Stimulated activated CD4-positive, alpha-beta T cell treated with anti-CD3 and anti-CD28 coated beads, Interleukin-15, amount 100 ng/mL, for 48 hours (primary cell): ENCODE measurements around the gene DYNLT1.
A peak's percentile ranks its signal among the peaks of the same experiment; 100 is the strongest.
"Not testable (repeated sequence)": the region's sequence is repeated elsewhere in the genome, so short reads cannot be mapped to it uniquely, and the experiment has no call there.

Source experiments
- DNase-seq, 2 donors: peaks; one replicate each; pipeline ENCODE4 v3.0.0-alpha.2; 2020; ENCODE audit warnings: low read depth in 2 of 2

Gene DYNLT1

GRCh38 chr6:158644231-158645063, at the start of gene DYNLT1:
Gene DYNLT1, minus strand, starts transcription at chr6:158644743. Its CDS starts 35 bp downstream, at chr6:158644708.
- peak; percentile 84 to 90 for DNase-seq

- no peak for DNase-seq
These were observed 44.3 kb upstream of the DYNLT1 start for GRCh38 chr6:158688860-158689259.

GRCh38 chr6:158687506-158687905, 43.0 kb upstream of the DYNLT1 start:
- no peak for DNase-seq

GRCh38 chr6:158686791-158687381, 42.3 kb upstream of the DYNLT1 start:
- no peak for DNase-seq

- no peak for DNase-seq
These were observed 41.8 kb upstream of the DYNLT1 start for GRCh38 chr6:158686311-158686710.

- no peak for DNase-seq
These were observed 40.3 kb upstream of the DYNLT1 start for GRCh38 chr6:158684745-158685324.

- DNase-seq, result no peak
These were observed 39.8 kb upstream of the DYNLT1 start for GRCh38 chr6:158684311-158684710.

- no peak for DNase-seq
These were observed 35.9 kb upstream of the DYNLT1 start for GRCh38 chr6:158680481-158680880.

- DNase-seq, result no peak
These were observed 35.5 kb upstream of the DYNLT1 start for GRCh38 chr6:158680015-158680414.

- DNase-seq, result no peak
These were observed 33.5 kb upstream of the DYNLT1 start for GRCh38 chr6:158677906-158678578.

GRCh38 chr6:158677094-158677493, 32.6 kb upstream of the DYNLT1 start:
- not testable (repeated sequence) for DNase-seq

GRCh38 chr6:158674342-158675131, 30.0 kb upstream of the DYNLT1 start:
- DNase-seq, result no peak

GRCh38 chr6:158672726-158673125, 28.2 kb upstream of the DYNLT1 start:
- no peak for DNase-seq

- not testable (repeated sequence) for DNase-seq
These were observed 27.6 kb upstream of the DYNLT1 start for GRCh38 chr6:158672119-158672518.

- DNase-seq, result no peak
These were observed 24.8 kb upstream of the DYNLT1 start for GRCh38 chr6:158669145-158670035.

GRCh38 chr6:158668707-158669103, 24.2 kb upstream of the DYNLT1 start:
- no peak for DNase-seq

GRCh38 chr6:158667360-158667981, 22.9 kb upstream of the DYNLT1 start:
- no peak for DNase-seq

GRCh38 chr6:158666628-158667359, 22.3 kb upstream of the DYNLT1 start:
- no peak for DNase-seq

- DNase-seq, result no peak
These were observed 20.8 kb upstream of the DYNLT1 start for GRCh38 chr6:158665332-158665731.
